Activated effector memory CD4-positive, alpha-beta T cell treated with Interleukin-2 at 50 U/mL for 16 hours (primary cell): ENCODE data around the gene ME3.
A peak's percentile ranks its signal among the peaks of the same experiment; 100 is the strongest.

Experiments used
- DNase-seq: peaks from one replicate; pipeline ENCODE4 v3.0.0-alpha.2; 2020

The ME3 gene

DNA sequence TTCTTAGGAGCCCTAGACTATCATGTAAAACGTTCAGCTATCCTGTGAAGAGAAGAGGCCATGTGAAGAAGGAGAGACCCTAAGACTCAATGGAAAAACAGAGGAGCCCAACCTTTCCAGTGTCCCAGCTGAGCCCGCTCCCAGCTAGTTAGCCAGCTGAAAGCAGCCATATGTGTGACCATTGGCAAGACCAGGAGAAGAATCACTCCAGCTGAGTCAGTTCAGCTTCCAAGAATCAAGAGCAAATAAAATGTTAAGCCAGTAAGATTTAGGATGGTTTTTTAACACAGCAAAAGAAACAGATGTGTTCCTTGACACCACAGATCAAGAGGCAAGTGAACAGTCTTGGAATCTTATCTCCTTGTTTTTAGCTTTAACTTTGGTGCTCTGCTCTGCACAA lies 189.7 kb downstream of the ME3 start:
- DNase-seq = no peak

DNA sequence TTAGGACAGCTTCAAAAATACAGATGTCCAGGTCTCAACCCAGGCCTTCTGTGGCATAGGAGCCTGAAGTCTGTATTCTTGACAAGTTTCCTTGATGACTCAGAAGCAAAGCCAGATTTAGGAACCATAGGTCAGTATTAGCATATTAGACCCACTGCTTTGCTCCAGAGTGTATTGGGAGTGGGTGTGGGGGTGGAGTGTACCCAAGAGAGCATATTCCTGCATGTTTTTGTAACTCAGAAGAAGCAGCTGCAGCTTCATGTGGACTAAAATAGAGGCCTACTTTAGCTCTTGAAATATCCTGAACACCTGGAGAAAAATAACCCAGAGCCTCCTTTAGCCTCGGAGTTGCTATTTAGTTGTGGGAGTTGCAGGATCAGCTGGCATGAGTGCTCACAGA lies 191.0 kb downstream of the ME3 start:
- DNase-seq = no peak

DNA sequence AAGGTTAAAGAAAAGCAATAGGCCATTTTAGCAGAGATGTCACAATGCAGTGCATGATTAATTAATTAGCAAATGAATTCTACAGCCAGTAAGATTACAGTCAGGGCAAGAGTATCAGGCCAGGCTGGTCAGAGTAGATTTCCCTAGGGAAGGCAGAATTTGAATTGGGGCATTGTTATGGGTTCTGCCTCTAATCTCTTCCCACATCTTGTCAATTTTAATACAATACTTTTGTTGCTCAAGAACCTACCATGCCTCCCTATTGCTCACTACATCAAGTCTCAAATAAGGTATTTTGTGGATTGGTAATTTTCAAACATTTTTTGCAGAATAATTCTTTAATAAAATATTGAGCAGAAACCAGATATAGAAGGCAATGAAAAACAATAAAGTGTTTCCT lies 194.1 kb downstream of the ME3 start:
- DNase-seq = no peak

DNA sequence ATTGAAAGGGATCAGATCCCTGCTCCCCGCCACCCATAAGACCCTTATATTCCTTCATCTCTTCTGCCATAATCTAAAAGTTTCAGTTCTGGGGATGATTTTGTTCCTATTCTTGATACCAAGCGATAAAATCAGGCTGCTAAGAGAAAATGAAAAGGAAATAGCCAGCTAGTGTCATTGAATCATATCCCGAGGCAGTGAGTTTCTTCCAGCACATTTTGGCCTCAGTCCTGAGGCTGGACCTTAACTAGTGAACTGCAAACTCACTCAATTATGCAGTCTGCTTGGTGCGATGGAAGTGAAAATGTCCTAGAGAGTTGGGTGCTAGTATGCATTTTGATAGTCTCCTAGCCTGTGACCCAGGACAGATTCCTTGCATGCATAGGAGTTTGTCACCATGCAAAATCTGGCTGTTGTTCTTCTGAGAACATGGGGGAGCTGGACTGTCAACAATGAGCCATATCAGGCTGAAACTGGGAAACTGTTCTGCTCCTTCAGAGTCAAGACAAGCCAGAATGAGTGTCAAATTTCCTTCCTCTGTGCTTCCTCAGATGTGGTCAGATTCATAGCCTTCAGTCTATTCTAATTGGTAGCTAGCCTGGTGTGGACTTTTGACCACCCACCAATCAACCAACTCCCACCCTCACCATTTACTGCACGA lies 194.8 kb downstream of the ME3 start:
- no peak for DNase-seq

DNA sequence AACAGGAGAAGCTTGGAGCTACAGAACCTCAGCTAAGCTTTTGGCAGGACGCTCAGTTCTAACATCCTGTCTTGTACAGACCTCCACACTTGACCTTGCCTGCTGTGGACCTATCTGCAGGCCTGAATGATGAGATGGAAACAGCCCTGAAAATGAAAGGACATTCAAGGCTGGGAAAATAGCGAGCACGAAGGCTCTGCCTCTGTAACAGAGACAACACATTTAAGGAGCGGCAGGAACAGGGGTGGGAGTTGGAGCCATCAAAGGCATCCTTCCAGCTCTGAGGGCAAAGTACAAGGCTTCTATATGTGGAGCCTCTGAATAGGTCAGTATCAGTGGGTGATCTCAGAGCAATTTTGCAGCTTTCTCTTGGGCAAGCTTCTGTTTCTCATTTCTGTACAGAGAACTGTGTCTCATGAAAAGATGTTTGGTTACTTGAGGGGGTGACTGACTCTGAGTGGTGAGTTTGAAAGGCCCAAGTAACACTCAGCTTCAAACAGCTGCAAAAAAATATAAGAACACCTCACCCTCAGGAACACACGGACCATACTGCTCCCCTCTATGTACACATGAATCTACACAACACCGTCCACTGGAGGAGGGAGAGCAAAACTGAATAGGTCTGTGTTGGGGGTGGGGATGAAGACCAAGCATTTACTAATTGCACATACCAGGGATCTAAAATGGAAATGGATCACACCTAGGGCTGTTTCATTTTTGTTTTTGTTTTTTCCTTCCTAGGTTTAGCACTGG lies 196.1 kb downstream of the ME3 start:
- DNase-seq = no peak

DNA sequence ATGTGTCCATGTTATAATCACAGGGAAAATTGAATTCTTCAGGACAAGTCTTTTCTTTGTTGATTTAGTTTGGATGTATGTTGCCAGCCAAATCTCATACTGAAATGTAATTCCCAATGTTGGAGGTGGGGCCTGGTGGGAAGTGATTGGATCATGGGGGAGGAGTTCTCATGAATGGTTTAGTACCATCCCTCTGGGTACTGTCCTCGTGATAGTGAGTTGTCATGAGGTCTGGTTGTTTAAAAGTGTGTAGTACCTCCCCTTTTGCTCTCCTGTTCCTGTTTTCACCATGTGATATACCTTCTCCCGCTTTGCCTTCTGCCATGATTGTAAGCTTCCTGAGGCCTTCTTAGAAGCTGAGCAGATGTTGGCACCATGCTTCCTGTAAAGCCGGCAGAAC lies 197.4 kb downstream of the ME3 start:
- no peak for DNase-seq

DNA sequence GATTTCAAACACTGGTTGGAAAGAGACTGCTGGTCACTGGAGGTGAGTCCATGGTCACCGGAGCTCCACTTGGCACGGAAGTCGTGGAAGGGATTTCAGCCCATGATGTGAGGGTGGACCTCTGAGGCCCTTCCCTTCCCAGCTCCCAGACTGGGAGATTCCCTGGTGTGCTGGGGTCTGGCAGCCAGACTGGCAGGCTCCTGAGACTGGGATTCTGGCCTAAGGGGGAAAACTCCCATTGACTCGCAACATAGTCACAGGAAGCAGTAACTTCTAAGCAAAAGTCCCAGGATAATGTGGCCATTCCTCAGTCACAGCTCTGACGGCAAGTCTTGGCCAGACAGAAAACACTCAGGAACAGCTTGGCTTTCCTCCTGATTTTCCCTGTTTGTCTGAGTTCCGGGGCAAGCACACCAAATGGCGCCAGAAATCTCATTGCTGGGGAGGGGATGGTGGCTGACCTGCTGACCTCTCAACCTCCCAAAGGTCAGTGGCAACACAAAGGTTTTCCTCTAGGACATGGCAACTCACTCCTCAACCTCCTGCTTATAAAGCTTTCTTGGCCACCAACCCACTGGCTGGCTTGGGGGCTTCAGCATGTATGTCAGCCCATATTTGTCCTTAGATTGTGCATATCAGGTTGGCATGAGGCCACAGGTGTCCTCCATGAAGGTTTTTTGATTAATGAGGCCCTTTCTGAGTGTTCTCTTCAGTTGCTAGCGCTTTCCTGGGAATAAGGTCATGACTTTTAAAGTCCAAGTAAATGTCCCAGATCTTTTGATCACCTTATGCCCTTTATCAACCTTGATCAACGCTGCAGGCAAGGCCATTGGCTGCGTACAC lies 198.2 kb downstream of the ME3 start:
- no peak for DNase-seq

DNA sequence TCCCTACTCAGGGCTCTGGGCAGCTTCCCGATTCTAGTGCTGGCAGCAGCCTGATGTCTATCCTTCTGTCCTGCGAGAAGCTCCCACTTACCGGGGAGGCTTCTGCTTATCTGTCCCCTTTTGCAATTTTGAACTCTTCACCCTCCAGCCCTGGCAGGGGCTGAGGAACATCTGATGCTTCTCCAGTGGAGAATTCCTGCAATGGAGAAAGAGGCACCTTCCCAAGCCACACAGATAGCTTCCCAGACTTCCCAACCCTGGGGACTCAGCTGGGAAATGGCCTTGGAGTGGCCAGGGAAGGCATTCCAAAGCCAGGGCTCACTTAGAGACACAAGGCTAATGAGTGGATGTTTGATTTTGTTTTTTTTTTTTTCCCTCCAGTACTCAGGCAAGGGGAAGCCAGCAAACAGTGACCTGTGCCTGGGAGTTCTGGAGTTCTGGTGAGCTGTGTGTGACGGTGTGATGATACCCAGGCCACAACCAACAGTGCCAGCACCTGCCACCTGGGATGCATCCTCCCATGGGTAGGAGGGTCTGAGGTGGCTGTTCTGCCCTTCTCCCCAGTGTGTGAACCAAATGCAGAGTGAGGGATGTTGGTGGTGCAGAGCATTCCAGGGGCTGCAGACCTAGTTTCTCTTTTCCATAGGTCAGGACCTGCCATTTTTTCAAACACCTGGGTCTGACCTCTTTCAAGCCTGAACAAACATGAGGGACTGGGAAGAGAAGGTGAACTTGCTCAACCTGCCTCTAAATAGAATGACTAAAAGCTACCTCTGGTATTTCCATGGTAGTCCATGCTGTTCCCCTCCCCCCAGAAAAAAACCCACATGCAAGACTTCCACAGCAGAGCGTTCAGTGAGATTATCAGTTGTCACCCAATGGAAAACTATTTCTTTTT lies 202.7 kb downstream of the ME3 start:
- no peak for DNase-seq

DNA sequence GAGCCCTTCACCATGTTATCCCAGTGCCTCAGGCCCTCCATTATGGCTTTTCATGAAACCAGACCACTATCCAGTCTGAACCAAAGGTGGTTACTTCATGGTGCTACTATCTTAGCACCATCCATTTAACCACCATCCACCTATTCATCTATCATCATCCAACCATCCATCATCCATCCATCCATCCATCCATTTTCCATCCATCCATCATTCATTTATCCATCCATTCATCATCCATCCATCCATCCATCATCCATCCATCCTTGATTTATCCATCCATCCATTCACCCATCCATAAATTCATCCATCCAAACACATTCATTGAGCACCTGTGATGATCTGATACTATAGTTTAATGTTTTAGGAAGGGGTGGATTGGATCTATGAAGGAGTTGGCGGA lies 204.2 kb downstream of the ME3 start:
- no peak for DNase-seq

DNA sequence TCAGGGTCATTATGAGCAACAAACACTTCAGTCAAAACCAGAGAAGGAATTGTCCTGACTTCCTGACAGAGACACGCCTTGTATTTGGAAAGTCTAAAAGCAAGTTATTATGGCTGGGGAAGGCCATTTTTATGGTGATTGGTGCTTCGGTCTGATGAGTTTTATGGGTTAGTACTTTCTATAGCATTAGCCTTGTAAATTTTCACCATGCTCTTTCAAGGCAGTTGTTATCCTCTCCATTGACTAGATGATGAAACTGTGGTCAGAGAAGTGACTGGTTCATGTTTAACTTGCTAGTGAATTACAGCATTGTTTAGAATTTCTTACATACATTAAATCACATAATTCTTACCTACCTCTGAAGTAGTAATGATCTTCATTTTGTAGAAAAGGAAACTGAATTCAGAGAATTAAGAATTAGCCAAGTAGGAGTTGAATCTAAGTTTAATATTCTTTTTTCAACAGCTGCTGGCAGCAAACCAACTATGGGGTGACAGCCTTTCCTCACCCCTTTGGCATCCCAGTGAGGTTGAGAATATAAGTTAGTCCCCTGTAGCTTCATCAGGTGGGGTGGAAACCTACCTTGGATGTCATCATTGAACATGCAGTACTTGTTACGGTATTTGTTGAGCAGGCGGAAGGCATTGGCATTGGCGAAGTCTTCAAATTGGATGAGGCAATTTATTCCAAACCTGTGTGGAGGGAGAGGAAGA lies 207.8 kb downstream of the ME3 start:
- DNase-seq = no peak

DNA sequence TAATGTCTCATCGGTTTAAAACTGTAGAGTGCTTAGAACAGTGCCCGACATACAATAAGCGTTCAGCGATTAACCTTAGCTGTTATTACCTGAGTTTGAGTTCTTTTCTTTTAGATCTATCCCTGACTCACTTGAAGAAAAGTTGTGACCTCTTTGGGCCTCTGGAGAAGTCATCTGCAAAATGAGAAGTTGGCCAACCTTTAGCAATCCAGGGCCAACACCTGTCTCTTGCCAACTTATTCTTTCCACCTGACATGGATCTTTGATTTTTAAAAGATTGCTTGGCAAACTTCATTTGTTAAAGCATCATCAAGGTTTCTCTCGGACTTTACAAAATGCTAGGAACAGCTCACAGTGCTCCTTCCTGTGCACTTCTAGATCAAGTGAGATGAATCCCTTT lies 208.5 kb downstream of the ME3 start:
- no peak for DNase-seq

DNA sequence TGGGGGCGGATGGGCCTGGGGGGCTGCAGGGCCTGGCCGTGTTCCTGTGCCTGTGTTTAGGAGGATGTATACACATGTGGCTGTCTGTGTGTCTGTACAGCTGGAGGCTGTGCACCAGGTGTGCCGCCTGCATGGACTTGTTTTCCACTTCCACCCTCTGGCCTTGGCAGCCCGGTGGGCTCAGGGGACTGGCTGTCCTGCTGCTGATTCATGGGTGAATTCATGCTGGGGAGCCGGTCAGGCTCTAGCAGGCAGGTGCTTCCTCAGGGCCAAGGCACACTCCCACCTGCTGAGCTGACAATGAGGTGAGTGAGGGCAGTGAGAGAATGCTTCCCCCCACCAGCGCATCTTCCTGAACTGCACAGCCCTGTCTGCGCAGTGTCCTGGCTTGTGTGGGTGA lies 209.3 kb downstream of the ME3 start:
- no peak for DNase-seq

DNA sequence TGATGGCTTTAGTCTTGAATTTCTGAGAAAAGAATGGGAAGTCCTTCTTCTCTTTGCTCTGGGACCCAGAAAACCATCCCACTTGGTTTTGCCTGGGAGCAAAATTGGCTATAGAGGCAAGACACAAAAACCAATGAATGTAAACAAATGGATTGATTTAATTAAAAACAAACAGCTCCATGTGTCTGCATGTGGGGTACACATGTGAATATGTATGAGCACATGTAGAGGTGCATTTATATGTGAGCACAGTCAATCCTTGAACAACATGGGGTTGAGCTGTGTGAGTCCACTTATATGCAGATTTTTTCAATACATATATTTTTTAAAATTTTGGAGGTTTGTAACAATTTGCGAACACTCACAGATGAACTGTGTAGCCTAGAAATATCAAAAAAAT lies 210.5 kb downstream of the ME3 start:
- DNase-seq = no peak

DNA sequence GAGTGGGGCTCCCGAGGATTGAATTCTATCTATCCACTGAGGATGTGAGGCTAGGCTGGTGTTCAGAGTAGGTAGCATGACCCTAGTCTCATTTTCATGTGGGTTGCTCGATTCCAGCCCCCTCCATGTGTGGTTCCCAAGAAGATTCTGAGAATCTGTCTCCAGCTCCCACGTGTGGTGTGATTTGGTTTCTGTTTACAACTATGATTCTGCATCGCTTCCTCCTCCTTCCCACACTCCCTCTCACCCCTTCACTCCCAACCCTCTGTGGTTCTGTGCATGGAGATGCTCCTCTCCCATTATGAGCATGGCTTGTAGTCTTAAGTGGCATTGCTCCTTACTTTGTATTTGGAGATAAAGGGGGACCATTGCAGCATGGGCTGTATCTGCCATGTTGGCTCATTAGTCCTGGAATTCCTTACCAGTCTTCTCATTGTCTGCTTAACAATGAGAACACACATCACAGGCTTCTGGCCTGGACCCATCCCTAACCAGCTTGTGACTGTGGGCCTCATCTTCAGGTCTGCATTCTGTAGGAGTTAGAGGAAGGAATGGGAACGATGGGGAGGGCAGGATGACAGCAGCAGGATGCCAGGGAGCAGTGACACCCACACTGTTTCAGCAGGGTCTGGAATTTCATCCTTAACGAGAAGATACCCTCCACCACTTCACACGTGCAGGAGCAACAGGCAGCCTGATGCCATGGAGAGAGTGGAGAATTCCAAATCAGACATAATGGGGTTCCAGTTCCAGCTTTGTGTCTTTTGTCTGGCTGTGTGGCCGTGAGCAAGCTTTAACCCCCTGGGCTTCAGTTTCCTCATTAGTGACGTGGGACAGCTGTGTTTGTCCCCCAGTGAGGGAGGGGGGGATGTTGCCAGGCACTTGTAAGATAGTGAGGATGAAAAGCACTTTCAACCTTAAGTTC lies 211.7 kb downstream of the ME3 start:
- DNase-seq = no peak

DNA sequence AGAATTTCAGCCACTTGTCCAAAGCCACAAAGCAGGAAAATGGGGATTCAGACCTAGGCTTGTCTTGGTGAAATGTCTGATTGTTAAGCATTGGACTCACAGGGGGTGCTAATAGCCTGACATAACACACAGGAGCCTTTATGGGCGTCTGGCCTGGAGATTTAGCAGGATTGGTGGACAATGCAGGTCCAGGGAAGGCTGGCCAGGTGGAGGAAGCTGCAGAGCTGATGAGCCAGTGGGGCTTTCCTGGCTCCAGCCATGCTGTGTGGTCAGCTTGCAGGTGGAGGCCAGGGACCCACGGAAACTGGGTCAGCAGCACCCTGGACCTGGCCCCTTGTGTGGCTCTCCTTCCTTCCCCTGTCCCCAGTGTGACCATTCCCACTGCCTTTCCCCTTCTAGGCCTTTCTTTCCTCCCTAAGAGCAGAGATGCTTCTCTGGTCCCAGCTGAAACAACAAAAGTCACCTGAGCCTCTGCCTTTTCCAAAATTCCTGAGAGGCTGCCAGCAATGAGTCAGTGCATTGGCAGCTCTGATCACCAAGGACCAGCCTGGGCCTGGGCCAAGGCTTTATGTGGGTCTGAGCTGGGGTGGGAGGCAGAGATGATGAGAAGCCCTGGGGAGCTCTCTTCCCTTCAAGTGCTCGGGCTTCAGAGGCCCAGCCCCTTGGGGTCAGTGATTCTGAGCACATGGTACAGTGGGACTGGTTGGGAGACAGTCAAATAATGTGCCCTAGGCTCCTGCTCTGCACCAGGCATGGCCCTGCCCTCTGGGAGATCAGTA lies 212.5 kb downstream of the ME3 start:
- no peak for DNase-seq

DNA sequence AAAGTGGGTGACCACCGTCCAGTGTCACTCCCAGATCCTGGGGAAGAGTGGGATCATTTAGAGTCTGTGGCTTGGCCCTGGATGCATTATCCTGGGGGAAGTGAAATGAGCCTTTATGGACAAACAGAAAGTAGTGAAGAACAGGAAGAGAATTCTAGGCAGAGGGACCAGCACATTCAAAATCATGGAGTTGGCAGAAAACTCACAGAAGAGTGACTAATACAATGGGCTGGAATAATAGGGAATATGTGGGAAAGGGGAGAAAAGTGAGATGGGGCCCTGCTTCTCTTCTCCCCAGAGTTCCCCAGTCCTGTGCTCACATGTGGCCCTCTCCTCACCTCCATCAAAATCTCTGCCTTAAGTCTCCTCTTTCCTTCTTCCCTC lies 213.4 kb downstream of the ME3 start:
- no peak for DNase-seq

DNA sequence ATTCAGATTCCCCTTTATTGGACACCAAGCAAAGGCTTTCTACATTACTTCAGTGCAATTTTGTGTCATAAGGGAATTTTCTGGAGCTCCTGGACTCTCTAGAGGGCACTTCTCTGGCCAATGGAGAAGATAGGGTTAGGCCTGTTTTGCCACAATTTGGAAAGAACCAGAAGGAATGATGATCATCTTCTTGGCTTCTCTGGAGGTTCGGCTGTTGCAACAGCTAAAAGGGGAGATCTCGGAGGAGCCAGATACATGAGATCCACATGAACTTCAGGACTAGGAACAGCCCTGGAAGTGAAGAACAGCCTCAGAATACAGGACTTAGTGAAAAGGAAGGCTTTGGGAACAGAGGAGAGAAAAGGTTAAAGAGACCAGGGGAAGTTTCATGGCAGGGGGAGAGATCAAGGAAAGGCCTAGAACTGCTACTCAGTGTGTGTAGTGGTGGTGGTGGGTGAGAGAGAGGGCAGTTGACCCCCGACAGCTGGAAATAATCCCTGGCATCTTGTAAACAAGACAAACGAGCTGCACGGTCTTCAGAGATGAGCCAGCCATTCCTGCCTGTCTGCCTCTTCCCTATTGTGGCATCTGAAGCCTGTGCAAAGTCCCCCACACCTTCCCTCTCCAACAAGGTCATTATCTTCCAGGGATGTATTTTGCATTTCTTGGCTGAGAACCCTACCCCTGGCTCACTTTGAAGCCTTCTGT lies 214.0 kb downstream of the ME3 start:
- no peak for DNase-seq

DNA sequence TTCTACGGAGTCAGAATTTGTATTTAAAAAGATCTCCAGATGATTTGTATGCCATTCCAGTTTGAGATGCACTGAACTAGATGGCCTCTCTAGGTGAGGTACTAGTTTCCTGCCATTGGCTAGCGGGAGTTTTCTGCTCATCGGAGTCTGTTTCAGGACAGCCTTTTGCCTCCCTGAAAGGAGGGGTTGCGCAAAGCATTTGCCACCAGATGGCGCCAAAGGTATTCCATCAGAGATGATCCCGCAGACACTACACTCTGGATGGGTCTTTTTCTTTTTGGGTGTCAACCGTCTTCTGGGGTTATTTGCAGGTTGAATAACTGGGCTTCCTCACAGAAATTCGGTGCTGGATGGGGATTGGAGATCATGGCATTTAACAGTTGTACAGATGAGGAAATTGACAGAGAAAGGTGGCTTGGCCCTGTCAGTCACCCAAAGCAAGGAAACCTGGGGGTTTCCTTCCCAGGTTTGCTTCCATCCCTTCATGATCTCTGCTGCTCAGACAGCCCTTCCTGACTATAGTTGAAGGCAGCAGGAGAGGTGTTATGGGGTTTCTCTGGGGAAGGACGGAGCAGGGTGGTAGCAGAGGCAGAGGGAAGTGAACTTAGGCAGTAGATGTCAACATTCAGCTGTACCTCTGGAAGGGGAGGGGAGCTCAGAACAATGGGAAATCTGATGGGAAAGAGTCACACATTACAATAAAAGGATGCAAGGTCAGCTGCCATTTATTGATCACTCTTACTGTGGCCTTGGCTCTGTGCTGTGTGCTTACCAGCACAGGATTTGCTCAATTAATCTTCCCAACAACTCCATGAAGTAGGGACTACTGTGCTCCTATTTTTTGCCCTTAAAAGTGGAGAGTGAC lies 216.1 kb downstream of the ME3 start:
- DNase-seq = peak; percentile 45
